Endothelial cell of umbilical vein (primary cell): ENCODE measurements around the gene FOXJ3. TPM values are rescaled to one million over a fixed set of nuclear protein-coding genes. Genes with fewer than 3 reads are reported as not detected.
A peak's percentile ranks its signal among the peaks of the same experiment; 100 is the strongest.

Experiments
- BruUV-seq: library from RNA; stranded (reverse); fragments of 400-500 nt; replicated peaks from 2 replicates; lab custom pipeline; 2021; lab: Mats Ljungman, UMichigan
- CTCF ChIA-PET: fragments of 300-600, 350-600 bp; sonication (Branson Sonifier 250); formaldehyde crosslinking; loops from one replicate; lab custom pipeline; 2021; ENCODE audit warnings: antibody characterized with exemption, inconsistent platforms; lab: Charles Lee
- POLR2A ChIA-PET: fragments of 300-600, 350-600 bp; sonication (Branson Sonifier 250); formaldehyde crosslinking; loops from one replicate; lab custom pipeline; 2021; ENCODE audit warnings: antibody characterized with exemption, inconsistent platforms; lab: Charles Lee
- DNase-seq: peaks from one replicate; pipeline ENCODE4 v3.0.0-alpha.2; 2011; ENCODE audit warnings: low read depth, low spot score
- FAIRE-seq: peaks from 2 replicates; lab custom pipeline; 2011; peaks lifted over from hg19 to GRCh38; lab: Jason Lieb, UNC
- H2AFZ ChIP-seq: 2 replicates; pipeline ENCODE4 v1.6.0; 2012; ENCODE audit warnings: low read depth, low read length, control low read depth, inconsistent platforms
- H3K27ac ChIP-seq: 2 replicates; pipeline ENCODE4 v1.5.1; 2011; ENCODE audit warnings: low read depth, mild to moderate bottlenecking, control low read depth, low read length, moderate library complexity; ENCODE audit not compliant: insufficient read depth
- H3K27me3 ChIP-seq, 2 experiments: 2 replicates each; pipeline versions ENCODE4 v1.6.0 to v1.6.1; 2011; ENCODE audit warnings: low read length in 2 of 2, mixed read lengths in 1 of 2; ENCODE audit not compliant: control insufficient read depth in 2 of 2, insufficient read depth in 2 of 2
- H3K36me3 ChIP-seq, 2 experiments: 2 replicates in 1 of 2; 3 replicates in 1 of 2; pipeline ENCODE4 v1.5.1; 2011; ENCODE audit warnings: low read length in 2 of 2, mild to moderate bottlenecking in 1 of 2, moderate library complexity in 1 of 2; ENCODE audit not compliant: control insufficient read depth in 2 of 2, insufficient read depth in 2 of 2; ENCODE audit errors: extremely low read depth in 1 of 2
- H3K4me1 ChIP-seq: 3 replicates; pipeline ENCODE4 v1.5.1; 2011; ENCODE audit warnings: mild to moderate bottlenecking, low read length; ENCODE audit not compliant: control insufficient read depth, insufficient read depth; ENCODE audit errors: extremely low read depth
- H3K4me2 ChIP-seq: 2 replicates; pipeline ENCODE4 v1.6.1; 2011; ENCODE audit warnings: low read length, control low read depth, mixed read lengths; ENCODE audit not compliant: insufficient read depth
- H3K4me3 ChIP-seq, 3 experiments: fragments of 200-600 bp in 1 of 3; sonication (generic), shearing (Covaris generic) in 1 of 3; replicated peaks in 1 of 3; 2 replicates each; pipeline ENCODE4 v1.5.1; 2011 to 2016; ENCODE audit warnings: control low read depth in 3 of 3, low read length in 3 of 3, mild to moderate bottlenecking in 2 of 3, inconsistent platforms in 1 of 3, low read depth in 1 of 3, moderate library complexity in 1 of 3; ENCODE audit not compliant: insufficient read depth in 1 of 3
- H3K79me2 ChIP-seq: 2 replicates; pipeline ENCODE4 v1.6.0; 2012; ENCODE audit warnings: low read length, inconsistent platforms; ENCODE audit not compliant: control insufficient read depth, insufficient read depth
- H3K9ac ChIP-seq: replicated peaks from 2 replicates; pipeline ENCODE3; 2011; ENCODE audit warnings: low read length, control low read depth; ENCODE audit not compliant: insufficient read depth; ENCODE audit errors: extremely low read depth
- H3K9me1 ChIP-seq: replicated peaks from 3 replicates; pipeline ENCODE4 v1.6.0; 2011; ENCODE audit warnings: mild to moderate bottlenecking, low read length; ENCODE audit not compliant: control insufficient read depth, insufficient read depth; ENCODE audit errors: extremely low read depth
- H3K9me3 ChIP-seq: replicated peaks from 2 replicates; pipeline ENCODE4 v1.5.1; 2012; ENCODE audit warnings: low read length, inconsistent platforms; ENCODE audit not compliant: control insufficient read depth, insufficient read depth
- H4K20me1 ChIP-seq: replicated peaks from 2 replicates; pipeline ENCODE3; 2011; ENCODE audit warnings: mild to moderate bottlenecking, low read length; ENCODE audit not compliant: control insufficient read depth, insufficient read depth; ENCODE audit errors: extremely low read depth
- EZH2 ChIP-seq: IDR thresholded peaks from 2 replicates; pipeline ENCODE4 v1.6.1; 2012; ENCODE audit warnings: borderline replicate concordance, low read depth, mild to moderate bottlenecking, moderate library complexity, low read length, inconsistent platforms; ENCODE audit not compliant: severe bottlenecking
- FOS ChIP-seq: IDR thresholded peaks from 2 replicates; pipeline ENCODE4 v1.6.1; 2011; ENCODE audit warnings: mild to moderate bottlenecking, low read length, moderate library complexity, borderline replicate concordance; ENCODE audit not compliant: insufficient read depth
- GATA2 ChIP-seq: IDR thresholded peaks from 2 replicates; pipeline ENCODE4 v1.7.0; 2011; ENCODE audit warnings: low read depth, mild to moderate bottlenecking, moderate library complexity, mixed read lengths, low read length; ENCODE audit not compliant: insufficient read length, insufficient read depth
- JUN ChIP-seq: IDR thresholded peaks from 2 replicates; pipeline ENCODE4 v1.6.1; 2011; ENCODE audit warnings: borderline replicate concordance, low read depth; ENCODE audit not compliant: insufficient read length, insufficient read depth
- MYC ChIP-seq: IDR thresholded peaks from one replicate; pipeline ENCODE4 v1.6.1; 2011; ENCODE audit warnings: mild to moderate bottlenecking, low read depth, low read length
- POLR2A ChIP-seq: IDR thresholded peaks from 2 replicates; pipeline ENCODE4 v1.6.1; 2012; ENCODE audit warnings: low read depth, mild to moderate bottlenecking, control low read depth, low read length
- POLR2AphosphoS5 ChIP-seq: IDR thresholded peaks from 2 replicates; pipeline ENCODE4 v1.6.1; 2012; ENCODE audit warnings: low read depth, mild to moderate bottlenecking, control low read depth, low read length, moderate library complexity; ENCODE audit not compliant: insufficient read depth
- dilution Hi-C: fragments of 300-500 bp; cut with MboI; formaldehyde crosslinking; loops from one replicate; pipeline ENCODE4 v1.15.0; 2019; ENCODE audit warnings: low sequenced_read_pairs; ENCODE audit not compliant: extremely low pct_ligation_motif_present
- intact Hi-C: fragments of 100-400 bp; cut with micrococcal nuclease; formaldehyde crosslinking; loops from one replicate; pipeline ENCODE4 v1.10.0; 2022
- polyA plus RNA-seq, 4 experiments: library from polyadenylated mRNA; depleted of rRNA in 3 of 4; stranded (reverse) in 3 of 4; unstranded in 1 of 4; fragments of >200 nt; gene quantifications; 2 replicates each; pipeline versions ENCODE4 v1.2.1 to v1.2.3, GENCODE V29; 2011 to 2012; ENCODE audit warnings: missing spikeins in 1 of 4
- total RNA-seq: library from RNA; stranded (reverse); gene quantifications from 2 replicates; pipeline ENCODE4 v1.2.3, GENCODE V29; 2021
- TF ChIP-seq, protein P1 (sequence below), 2 donors: IDR thresholded peaks; 1 replicate in 1 of 2; 2 replicates in 1 of 2; pipeline ENCODE4 v1.5.1; 2011; ENCODE audit warnings: low read length in 2 of 2, mild to moderate bottlenecking in 2 of 2, moderate library complexity in 2 of 2, control low read depth in 1 of 2, inconsistent platforms in 1 of 2, low read depth in 1 of 2; ENCODE audit not compliant: insufficient read depth in 1 of 2; ENCODE audit errors: extremely low read depth in 1 of 2
- TF ChIP-seq, protein P2 (sequence below): IDR thresholded peaks from 2 replicates; pipeline ENCODE4 v1.6.1; 2011; ENCODE audit not compliant: insufficient read depth, insufficient read length

FOXJ3 gene
- total and polyA plus RNA-seq, 2 donors (not counting 3 experiments of a cell fraction or from before 2014, with no cell fraction given): 34.7 to 38.8 TPM

DNA sequence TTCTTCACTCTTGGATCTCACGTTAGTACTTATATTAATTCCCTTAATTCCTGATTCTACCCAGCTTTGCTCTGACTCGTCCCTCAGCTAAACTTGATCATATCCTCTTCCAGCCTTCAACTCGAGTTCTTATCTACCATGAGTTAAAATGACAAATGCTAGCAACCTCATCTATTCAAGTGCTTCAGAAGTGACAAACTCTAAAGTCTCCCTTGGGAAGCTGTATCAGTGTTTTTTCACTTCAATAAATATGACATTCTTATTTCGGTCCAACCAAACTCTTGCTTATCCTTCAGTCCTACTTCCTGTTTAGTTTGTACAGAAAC is 75.3 kb downstream of the FOXJ3 start:
- FAIRE-seq (no peak), DNase-seq (peak; percentile 23)
- H3K27me3 ChIP-seq: no peaks in the 10 kb centered on the region
- BruUV-seq: no TSS peak
- peaks cover 55% of the 10 kb centered on the region for H3K79me2 ChIP-seq
- H3K27ac ChIP-seq: no peak overlapping the region
- H3K4me2 ChIP-seq: no peak overlapping the region
- no peak overlapping the region for H3K4me3 ChIP-seq
- no peaks in the 10 kb centered on the region for H3K9me1 ChIP-seq
- H2AFZ ChIP-seq: no peak overlapping the region
- TF ChIP-seq FOS: peak; percentile 7
- TF ChIP-seq, protein P1, sequence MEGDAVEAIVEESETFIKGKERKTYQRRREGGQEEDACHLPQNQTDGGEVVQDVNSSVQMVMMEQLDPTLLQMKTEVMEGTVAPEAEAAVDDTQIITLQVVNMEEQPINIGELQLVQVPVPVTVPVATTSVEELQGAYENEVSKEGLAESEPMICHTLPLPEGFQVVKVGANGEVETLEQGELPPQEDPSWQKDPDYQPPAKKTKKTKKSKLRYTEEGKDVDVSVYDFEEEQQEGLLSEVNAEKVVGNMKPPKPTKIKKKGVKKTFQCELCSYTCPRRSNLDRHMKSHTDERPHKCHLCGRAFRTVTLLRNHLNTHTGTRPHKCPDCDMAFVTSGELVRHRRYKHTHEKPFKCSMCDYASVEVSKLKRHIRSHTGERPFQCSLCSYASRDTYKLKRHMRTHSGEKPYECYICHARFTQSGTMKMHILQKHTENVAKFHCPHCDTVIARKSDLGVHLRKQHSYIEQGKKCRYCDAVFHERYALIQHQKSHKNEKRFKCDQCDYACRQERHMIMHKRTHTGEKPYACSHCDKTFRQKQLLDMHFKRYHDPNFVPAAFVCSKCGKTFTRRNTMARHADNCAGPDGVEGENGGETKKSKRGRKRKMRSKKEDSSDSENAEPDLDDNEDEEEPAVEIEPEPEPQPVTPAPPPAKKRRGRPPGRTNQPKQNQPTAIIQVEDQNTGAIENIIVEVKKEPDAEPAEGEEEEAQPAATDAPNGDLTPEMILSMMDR (IDR thresholded peaks at IDR 0.05; ENCODE audit: extremely low read depth in 1 of 2, insufficient read depth in 1 of 2, low read depth in 1 of 2, low read length in 2 of 2): no peak
- TF ChIP-seq EZH2: no peak
- dilution Hi-C loops (no loop called here), intact Hi-C loops (no loop called here)
- ChIA-PET CTCF (no interaction called here), POLR2A (no interaction called here)
- H4K20me1 ChIP-seq: peaks cover 7% of the 10 kb centered on the region
- no peaks in the 10 kb centered on the region for H3K9me3 ChIP-seq
- H3K36me3 ChIP-seq: no peaks in the 10 kb centered on the region
- H3K4me1 ChIP-seq: no peaks in the 10 kb centered on the region
- no peak overlapping the region for H3K9ac ChIP-seq

DNA sequence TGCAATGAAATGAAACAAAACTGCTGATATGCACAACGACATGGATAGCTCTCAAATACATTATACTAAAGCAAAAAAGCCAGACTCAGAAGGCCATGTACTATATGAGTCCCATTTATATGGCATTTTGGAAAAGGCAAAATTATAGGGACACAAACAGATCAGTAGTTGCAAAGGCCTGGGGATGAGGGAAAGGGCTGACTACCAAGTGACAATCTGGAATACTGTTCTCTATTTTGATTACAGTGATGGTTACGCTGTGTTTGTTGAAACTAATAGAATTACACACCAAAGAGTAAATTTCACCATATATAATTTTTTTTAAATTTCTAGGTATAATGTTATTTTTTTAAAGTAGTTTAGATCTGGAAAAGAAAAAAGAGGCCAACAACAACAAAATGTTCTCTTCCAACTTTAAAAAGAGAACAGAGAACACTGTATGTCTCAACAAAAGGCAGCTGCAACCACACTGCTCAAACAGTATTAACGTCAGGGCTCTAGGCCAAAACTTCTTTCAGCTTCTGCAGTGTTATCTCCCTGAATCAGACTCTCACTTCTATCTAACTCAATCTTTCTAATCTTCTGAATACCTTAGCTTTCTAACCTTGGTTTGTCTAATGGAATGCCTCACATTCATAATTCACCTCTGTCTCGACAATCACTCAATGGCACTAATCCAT is 75.8 kb downstream of the FOXJ3 start:
- intact Hi-C loops (no loop called here), dilution Hi-C loops (no loop called here)
- TF ChIP-seq GATA2 (no peak), POLR2AphosphoS5 (no peak), FOS (no peak), POLR2A (no peak), EZH2 (no peak), JUN (no peak), MYC (no peak)
- TF ChIP-seq, protein P1 (IDR thresholded peaks at IDR 0.05; ENCODE audit: extremely low read depth in 1 of 2, insufficient read depth in 1 of 2, low read depth in 1 of 2, low read length in 2 of 2): no peak
- TF ChIP-seq, protein P2, sequence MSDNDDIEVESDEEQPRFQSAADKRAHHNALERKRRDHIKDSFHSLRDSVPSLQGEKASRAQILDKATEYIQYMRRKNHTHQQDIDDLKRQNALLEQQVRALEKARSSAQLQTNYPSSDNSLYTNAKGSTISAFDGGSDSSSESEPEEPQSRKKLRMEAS: no peak
- FAIRE-seq: no peak
- no peaks in the 10 kb centered on the region for H3K27me3 ChIP-seq
- no peak overlapping the region for H3K27ac ChIP-seq
- H3K9me3 ChIP-seq: no peaks in the 10 kb centered on the region
- CTCF ChIA-PET: no interaction called here
- no peaks in the 10 kb centered on the region for H3K9me1 ChIP-seq
- POLR2A ChIA-PET: no interaction called here
- H3K4me1 ChIP-seq: no peaks in the 10 kb centered on the region
- no peaks in the 10 kb centered on the region for H3K36me3 ChIP-seq
- H3K9ac ChIP-seq: no peak overlapping the region
- peaks cover 54% of the 10 kb centered on the region for H3K79me2 ChIP-seq
- H2AFZ ChIP-seq: no peak overlapping the region
- no peak overlapping the region for H3K4me2 ChIP-seq
- peaks cover 7% of the 10 kb centered on the region for H4K20me1 ChIP-seq
- no peak for DNase-seq
- H3K4me3 ChIP-seq: no peak overlapping the region
- BruUV-seq: no TSS peak
